RWPE2 (cell line): ENCODE measurements around the gene SNX11.
"Not testable (repeated sequence)": the region's sequence is repeated elsewhere in the genome, so short reads cannot be mapped to it uniquely, and the experiment has no call there.

Experiments
- ATAC-seq: fragments of 200-7000 bp; cut with Tn5 transposase; 3 replicates; pipeline ENCODE4 v1.9.1; 2021; ENCODE audit warnings: low read depth
- DNase-seq: peaks from one replicate; pipeline ENCODE4 v3.0.0-alpha.2; 2020; ENCODE audit warnings: low spot score
- H3K27ac ChIP-seq: fragments of 450-650 bp; 2 replicates; pipeline ENCODE4 v1.5.1; 2017; ENCODE audit warnings: mild to moderate bottlenecking; ENCODE audit not compliant: poor library complexity, severe bottlenecking
- H3K27me3 ChIP-seq: fragments of 250-450 bp; sonication (Bioruptor Pico); 2 replicates; pipeline ENCODE4 v1.5.1; 2021; ENCODE audit warnings: mild to moderate bottlenecking, moderate library complexity; ENCODE audit not compliant: insufficient read depth, poor library complexity, severe bottlenecking
- H3K36me3 ChIP-seq: fragments of 250-450 bp; sonication (Bioruptor Pico); 2 replicates; pipeline ENCODE4 v1.5.1; 2020; ENCODE audit warnings: low read depth, mild to moderate bottlenecking, moderate library complexity
- H3K4me1 ChIP-seq: fragments of 250-450 bp; sonication (Bioruptor Pico); 2 replicates; pipeline ENCODE4 v1.5.1; 2021; ENCODE audit warnings: mild to moderate bottlenecking, moderate library complexity; ENCODE audit not compliant: insufficient read depth, poor library complexity, severe bottlenecking
- H3K4me3 ChIP-seq: fragments of 250-450 bp; sonication (Bioruptor Pico); 2 replicates; pipeline ENCODE4 v1.5.1; 2021; ENCODE audit warnings: mild to moderate bottlenecking, moderate library complexity; ENCODE audit not compliant: severe bottlenecking
- H3K9me3 ChIP-seq: fragments of 250-450 bp; sonication (Bioruptor Pico); 2 replicates; pipeline ENCODE4 v1.5.1; 2021; ENCODE audit warnings: mild to moderate bottlenecking, moderate library complexity; ENCODE audit not compliant: severe bottlenecking
- TF ChIP-seq, protein P1 (sequence below): fragments of 450-650 bp; IDR thresholded peaks from one replicate; pipeline ENCODE4 v1.5.1; 2017; ENCODE audit warnings: mild to moderate bottlenecking, moderate library complexity; ENCODE audit not compliant: poor library complexity, severe bottlenecking

The SNX11 gene

DNA sequence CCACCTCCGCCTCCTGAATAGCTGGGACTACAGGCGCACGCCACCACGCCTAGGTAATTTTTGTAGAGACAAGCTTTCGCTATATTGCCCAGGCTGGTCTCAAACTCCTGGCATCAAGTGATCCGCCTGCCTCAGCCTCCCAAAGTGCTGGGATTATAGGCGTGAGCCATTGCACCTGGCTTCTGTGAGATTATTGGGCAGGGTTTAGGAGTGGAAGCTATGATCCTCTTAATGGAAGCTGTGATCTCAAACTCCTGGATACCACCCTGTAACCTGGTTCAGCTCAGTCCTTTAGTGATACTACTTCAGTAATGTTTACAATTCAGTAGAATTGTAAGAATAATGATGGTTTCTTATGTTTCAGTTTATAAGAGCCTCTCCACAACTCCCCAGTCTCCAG, 45.3 kb upstream of the SNX11 start:
- H3K9me3 ChIP-seq: no peaks in the 10 kb centered on the region

DNA sequence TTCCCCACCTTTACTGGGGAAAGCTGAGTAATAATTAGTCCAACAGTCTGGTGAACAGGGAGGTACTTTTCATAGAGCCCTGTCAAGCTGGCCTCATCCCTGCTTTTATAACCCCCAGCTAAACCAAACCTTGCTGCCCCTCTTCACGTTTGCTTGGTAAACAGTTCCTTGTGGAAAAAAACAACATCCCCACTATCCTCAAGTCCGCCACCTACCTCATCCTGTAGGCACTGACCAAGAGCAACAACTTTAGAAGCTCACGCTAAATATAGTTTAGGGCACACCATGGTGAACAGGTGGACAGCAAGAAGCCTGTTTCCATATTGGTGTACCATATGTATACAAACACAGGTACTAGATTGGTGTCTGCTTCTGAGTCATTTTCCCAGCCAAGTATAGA, 42.9 kb upstream of the SNX11 start:
- H3K4me3 ChIP-seq: no peak overlapping the region
- no peaks in the 10 kb centered on the region for H3K4me1 ChIP-seq
- TF ChIP-seq, protein P1, sequence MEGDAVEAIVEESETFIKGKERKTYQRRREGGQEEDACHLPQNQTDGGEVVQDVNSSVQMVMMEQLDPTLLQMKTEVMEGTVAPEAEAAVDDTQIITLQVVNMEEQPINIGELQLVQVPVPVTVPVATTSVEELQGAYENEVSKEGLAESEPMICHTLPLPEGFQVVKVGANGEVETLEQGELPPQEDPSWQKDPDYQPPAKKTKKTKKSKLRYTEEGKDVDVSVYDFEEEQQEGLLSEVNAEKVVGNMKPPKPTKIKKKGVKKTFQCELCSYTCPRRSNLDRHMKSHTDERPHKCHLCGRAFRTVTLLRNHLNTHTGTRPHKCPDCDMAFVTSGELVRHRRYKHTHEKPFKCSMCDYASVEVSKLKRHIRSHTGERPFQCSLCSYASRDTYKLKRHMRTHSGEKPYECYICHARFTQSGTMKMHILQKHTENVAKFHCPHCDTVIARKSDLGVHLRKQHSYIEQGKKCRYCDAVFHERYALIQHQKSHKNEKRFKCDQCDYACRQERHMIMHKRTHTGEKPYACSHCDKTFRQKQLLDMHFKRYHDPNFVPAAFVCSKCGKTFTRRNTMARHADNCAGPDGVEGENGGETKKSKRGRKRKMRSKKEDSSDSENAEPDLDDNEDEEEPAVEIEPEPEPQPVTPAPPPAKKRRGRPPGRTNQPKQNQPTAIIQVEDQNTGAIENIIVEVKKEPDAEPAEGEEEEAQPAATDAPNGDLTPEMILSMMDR: no peak
- no peaks in the 10 kb centered on the region for H3K27me3 ChIP-seq
- no peak overlapping the region for H3K27ac ChIP-seq
- DNase-seq: no peak
- no peaks in the 10 kb centered on the region for H3K9me3 ChIP-seq
- ATAC-seq: no peak
- H3K36me3 ChIP-seq: peaks cover 85% of the 10 kb centered on the region

More for the DNA sequence above, 45.3 kb upstream of the SNX11 start:
- Histone ChIP-seq H3K27ac (no peak overlapping the region), H3K4me3 (no peak overlapping the region), H3K4me1 (no peaks in the 10 kb centered on the region), H3K27me3 (no peaks in the 10 kb centered on the region), H3K36me3 (peaks cover 85% of the 10 kb centered on the region)
- TF ChIP-seq, protein P1: no peak
- DNase-seq (no peak), ATAC-seq (no peak)

GRCh38 chr17:48066192-48066591, 41.4 kb upstream of the SNX11 start:
- no peaks in the 10 kb centered on the region for H3K27me3 ChIP-seq
- peaks cover 84% of the 10 kb centered on the region for H3K36me3 ChIP-seq
- H3K4me3 ChIP-seq: no peak overlapping the region
- no peaks in the 10 kb centered on the region for H3K9me3 ChIP-seq
- DNase-seq: no peak
- H3K4me1 ChIP-seq: no peaks in the 10 kb centered on the region
- no peak for ATAC-seq
- TF ChIP-seq, protein P1: no peak
- H3K27ac ChIP-seq: no peak overlapping the region

GRCh38 chr17:48066656-48067055, 40.9 kb upstream of the SNX11 start:
- DNase-seq (no peak), ATAC-seq (no peak)
- no peaks in the 10 kb centered on the region for H3K27me3 ChIP-seq
- peaks cover 84% of the 10 kb centered on the region for H3K36me3 ChIP-seq
- no peak overlapping the region for H3K27ac ChIP-seq
- no peak overlapping the region for H3K4me3 ChIP-seq
- TF ChIP-seq, protein P1: no peak
- no peaks in the 10 kb centered on the region for H3K9me3 ChIP-seq
- no peaks in the 10 kb centered on the region for H3K4me1 ChIP-seq

GRCh38 chr17:48067245-48067644, 40.3 kb upstream of the SNX11 start:
- Histone ChIP-seq H3K9me3 (no peaks in the 10 kb centered on the region), H3K4me3 (no peak overlapping the region), H3K27ac (no peak overlapping the region), H3K4me1 (no peaks in the 10 kb centered on the region), H3K27me3 (no peaks in the 10 kb centered on the region), H3K36me3 (peaks cover 84% of the 10 kb centered on the region)
- DNase-seq: no peak
- TF ChIP-seq, protein P1: no peak
- ATAC-seq: no peak

GRCh38 chr17:48067808-48068207, 39.8 kb upstream of the SNX11 start:
- peak; percentile 8; the same call in 1 of the 3 replicates for ATAC-seq
- not testable (repeated sequence) for DNase-seq, H3K27me3 ChIP-seq, H3K4me1 ChIP-seq, H3K27ac ChIP-seq, H3K4me3 ChIP-seq, H3K9me3 ChIP-seq
- H3K36me3 ChIP-seq: peaks cover 84% of the 10 kb centered on the region
